Measurements from ENCODE around the gene SPEM3. TPM values are rescaled to one million over a fixed set of nuclear protein-coding genes. Genes with fewer than 3 reads are reported as not detected.
A peak's percentile ranks its signal among the peaks of the same experiment; 100 is the strongest.

The SPEM3 gene
- total RNA-seq, 4 donors from 2014 or later = not detected

DNA sequence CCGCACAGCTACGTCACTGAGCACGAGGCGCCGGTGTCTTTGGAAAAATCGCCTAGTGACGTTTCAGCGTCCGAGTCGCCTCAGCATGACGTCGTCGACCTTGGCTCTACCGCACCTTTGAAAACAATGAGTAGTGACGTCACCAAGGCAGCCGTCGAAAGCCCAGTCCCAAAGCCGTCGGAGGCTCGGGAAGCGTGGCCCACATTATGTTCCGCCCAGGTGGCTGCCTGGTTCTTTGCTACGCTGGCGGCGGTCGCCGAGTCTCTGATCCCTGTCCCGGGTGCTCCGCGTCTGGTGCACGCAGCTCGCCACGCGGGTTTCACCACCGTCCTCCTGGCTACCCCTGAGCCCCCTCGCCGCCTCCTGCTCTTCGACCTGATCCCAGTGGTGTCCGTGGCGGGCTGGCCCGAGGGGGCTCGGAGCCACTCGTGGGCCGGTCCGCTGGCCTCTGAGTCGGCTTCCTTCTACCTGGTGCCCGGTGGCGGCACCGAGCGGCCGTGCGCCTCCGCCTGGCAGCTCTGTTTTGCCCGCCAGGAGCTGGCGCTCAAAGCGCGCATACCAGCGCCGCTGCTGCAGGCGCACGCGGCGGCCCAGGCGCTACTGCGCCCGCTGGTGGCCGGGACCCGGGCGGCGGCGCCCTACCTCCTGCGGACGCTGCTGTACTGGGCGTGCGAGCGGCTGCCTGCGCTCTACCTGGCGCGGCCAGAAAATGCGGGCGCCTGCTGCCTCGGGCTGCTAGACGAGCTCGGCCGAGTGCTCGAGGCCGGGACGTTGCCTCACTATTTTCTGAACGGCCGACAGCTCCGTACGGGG, 8.1 kb downstream of the SPEM3 start:
- peaks cover 40% of the 10 kb centered on the region for H3K27me3 ChIP-seq
- peak; percentile 63 for TF ChIP-seq POLR2A (IDR thresholded peaks at IDR 0.05)
- TF ChIP-seq EP300 (IDR thresholded peaks at IDR 0.05; ENCODE audit: low read depth) = no peak
- peak in 2 of 3 donors; percentile 56 to 68 for TF ChIP-seq POLR2AphosphoS5 (IDR thresholded peaks at IDR 0.05)
- TF ChIP-seq, protein P1, sequence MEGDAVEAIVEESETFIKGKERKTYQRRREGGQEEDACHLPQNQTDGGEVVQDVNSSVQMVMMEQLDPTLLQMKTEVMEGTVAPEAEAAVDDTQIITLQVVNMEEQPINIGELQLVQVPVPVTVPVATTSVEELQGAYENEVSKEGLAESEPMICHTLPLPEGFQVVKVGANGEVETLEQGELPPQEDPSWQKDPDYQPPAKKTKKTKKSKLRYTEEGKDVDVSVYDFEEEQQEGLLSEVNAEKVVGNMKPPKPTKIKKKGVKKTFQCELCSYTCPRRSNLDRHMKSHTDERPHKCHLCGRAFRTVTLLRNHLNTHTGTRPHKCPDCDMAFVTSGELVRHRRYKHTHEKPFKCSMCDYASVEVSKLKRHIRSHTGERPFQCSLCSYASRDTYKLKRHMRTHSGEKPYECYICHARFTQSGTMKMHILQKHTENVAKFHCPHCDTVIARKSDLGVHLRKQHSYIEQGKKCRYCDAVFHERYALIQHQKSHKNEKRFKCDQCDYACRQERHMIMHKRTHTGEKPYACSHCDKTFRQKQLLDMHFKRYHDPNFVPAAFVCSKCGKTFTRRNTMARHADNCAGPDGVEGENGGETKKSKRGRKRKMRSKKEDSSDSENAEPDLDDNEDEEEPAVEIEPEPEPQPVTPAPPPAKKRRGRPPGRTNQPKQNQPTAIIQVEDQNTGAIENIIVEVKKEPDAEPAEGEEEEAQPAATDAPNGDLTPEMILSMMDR (IDR thresholded peaks at IDR 0.05) = peak in 4 of 5 experiments; percentile 70 to 90 (median 81)
- DNase-seq = peak; percentile 88
- H3K4me3 ChIP-seq = peak overlapping the region; percentile 18 to 79 (median 36)
- in situ Hi-C loops (cut with MboI; ENCODE audit: low pct_ligation_motif_present in 1 of 4, low pct_unique_long_range_greater_than_20kb in 1 of 4, low sequenced_read_pairs in 3 of 4) (loop anchor here in 2 of 4 donors (10.0 kb wide), 2 partner anchors 72 to 82 kb away; partner anchors contain the start of genes KCTD11 (in 1 of the 2) and TMEM95 (in 1 of the 2)), intact Hi-C loops (cut with DNase I; ENCODE audit: low total_unique reads) (loop anchor here (1.0 kb wide), 1 partner anchor 80 kb away; no protein-coding TSS in a partner anchor)
- no peaks in the 10 kb centered on the region for H3K36me3 ChIP-seq
- peak overlapping the region; percentile 82 to 90 (median 87) for H3K27ac ChIP-seq
- WGBS, 2 donors (ENCODE audit: low coverage in 1 of 2) = 7% methylated on average over 87 of the region's 92 CpGs; no CpG with 5 or more reads in 1 of the 2 donors
- H3K9me3 ChIP-seq = no peaks in the 10 kb centered on the region
- peaks cover 26 to 51% (median 43%) of the 10 kb centered on the region in 4 donors for H3K4me1 ChIP-seq

DNA sequence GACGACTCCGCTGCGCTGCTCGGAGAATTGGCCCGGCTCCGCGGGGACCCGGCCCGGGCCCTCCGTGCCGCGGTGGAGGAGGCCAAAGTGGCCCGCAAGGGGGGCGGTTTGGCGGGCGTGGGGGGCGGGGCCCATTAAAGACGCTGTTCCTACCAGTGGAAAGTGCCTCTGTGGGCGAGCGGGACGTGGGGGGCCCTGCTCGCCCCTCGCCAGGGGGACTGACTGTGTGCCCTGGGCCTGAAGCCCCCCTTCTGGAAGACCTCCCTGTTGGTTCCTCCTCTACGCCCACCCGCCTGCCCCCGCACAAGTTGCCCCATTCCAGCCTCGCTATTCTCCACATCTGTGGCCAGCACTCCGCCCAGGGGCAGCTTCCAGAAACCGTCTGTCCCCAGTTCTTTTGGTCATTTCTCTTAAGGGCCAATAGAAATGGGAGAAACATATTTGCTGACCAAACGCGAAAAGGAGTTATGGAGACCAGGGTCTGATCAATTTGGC, 8.8 kb downstream of the SPEM3 start:
- intact Hi-C loops (cut with DNase I; ENCODE audit: low total_unique reads) = loop anchor here (1.0 kb wide), 1 partner anchor 81 kb away; no protein-coding TSS in a partner anchor
- DNase-seq = no peak
- WGBS, 2 donors (ENCODE audit: low coverage in 1 of 2) = 38 to 40% methylated on average over 3 to 27 of the region's 31 CpGs
- in situ Hi-C loops (cut with MboI; ENCODE audit: low pct_ligation_motif_present in 1 of 4, low pct_unique_long_range_greater_than_20kb in 1 of 4, low sequenced_read_pairs in 3 of 4) = loop anchor here in 2 of 4 donors (10.0 kb wide), 2 partner anchors 73 to 83 kb away; partner anchors contain the start of genes KCTD11 (in 1 of the 2) and TMEM95 (in 1 of the 2)
- Histone ChIP-seq H3K27me3 (peaks cover 44% of the 10 kb centered on the region), H3K9me3 (no peaks in the 10 kb centered on the region), H3K4me3 (peak overlapping the region; percentile 14 to 79 (median 32)), H3K4me1 (peaks cover 26 to 51% (median 43%) of the 10 kb centered on the region in 4 donors), H3K36me3 (no peaks in the 10 kb centered on the region), H3K27ac (peak overlapping the region; percentile 82 to 90 (median 87))
- TF ChIP-seq POLR2AphosphoS5 (IDR thresholded peaks at IDR 0.05) (no peak), POLR2A (IDR thresholded peaks at IDR 0.05) (no peak), EP300 (IDR thresholded peaks at IDR 0.05; ENCODE audit: low read depth) (no peak)
- TF ChIP-seq, protein P1 (IDR thresholded peaks at IDR 0.05) = no peak

DNA sequence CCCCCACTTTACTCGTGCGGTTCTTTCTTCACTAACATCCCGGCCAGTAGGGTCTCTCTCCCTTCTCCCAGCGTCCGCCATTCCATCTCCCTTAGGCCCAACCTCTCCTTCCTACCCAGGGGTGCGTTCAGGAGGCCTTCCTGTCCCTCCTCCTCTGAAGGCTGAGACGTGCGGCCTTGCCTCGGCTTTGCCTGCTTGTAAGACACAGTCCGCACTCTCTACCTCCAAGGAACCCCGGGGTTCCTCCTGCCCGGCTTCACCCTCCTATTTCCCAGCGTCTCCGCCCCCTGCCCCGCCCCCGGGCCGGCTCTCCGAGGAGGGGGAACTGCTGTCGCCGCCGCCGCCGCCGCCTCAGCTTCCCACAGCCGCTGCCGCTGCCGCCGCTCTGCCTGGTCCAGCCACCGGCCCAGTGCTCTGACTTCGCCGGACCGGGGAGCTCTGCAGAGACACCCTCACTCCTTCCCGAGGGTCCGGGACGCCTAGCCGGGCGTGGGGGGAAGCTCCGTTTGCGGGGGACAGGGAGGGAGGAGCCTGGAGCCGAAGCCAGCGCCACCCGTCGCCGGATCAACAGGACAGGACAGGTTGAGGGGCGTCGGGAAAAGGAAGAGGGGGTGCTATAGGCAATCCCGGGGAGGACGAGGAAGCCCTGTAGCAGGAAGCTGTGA, 9.4 kb downstream of the SPEM3 start:
- intact Hi-C loops (cut with DNase I; ENCODE audit: low total_unique reads) (loop anchor here (1.0 to 2.0 kb wide), 2 partner anchors 47 to 82 kb away; partner anchors contain the start of gene POLR2A), in situ Hi-C loops (cut with MboI; ENCODE audit: low pct_ligation_motif_present in 1 of 4, low pct_unique_long_range_greater_than_20kb in 1 of 4, low sequenced_read_pairs in 3 of 4) (loop anchor here in 2 of 4 donors (10.0 kb wide), 2 partner anchors 73 to 83 kb away; partner anchors contain the start of genes KCTD11 (in 1 of the 2) and TMEM95 (in 1 of the 2))
- H3K4me1 ChIP-seq = peaks cover 26 to 51% (median 43%) of the 10 kb centered on the region in 4 donors
- WGBS, 2 donors (ENCODE audit: low coverage in 1 of 2) = 36 to 80% methylated on average over 5 to 46 of the region's 48 CpGs
- peak overlapping the region in 2 of 4 donors; percentile 6 to 79 for H3K4me3 ChIP-seq
- DNase-seq = peak; percentile 54
- H3K27ac ChIP-seq = no peak overlapping the region
- no peaks in the 10 kb centered on the region for H3K9me3 ChIP-seq
- TF ChIP-seq POLR2A (IDR thresholded peaks at IDR 0.05) (no peak), POLR2AphosphoS5 (IDR thresholded peaks at IDR 0.05) (no peak), EP300 (IDR thresholded peaks at IDR 0.05; ENCODE audit: low read depth) (no peak)
- TF ChIP-seq, protein P1 (IDR thresholded peaks at IDR 0.05) = no peak
- H3K36me3 ChIP-seq = no peaks in the 10 kb centered on the region
- H3K27me3 ChIP-seq = peaks cover 44% of the 10 kb centered on the region
